HL-60/S4 treated with phorbol 12-myristate 13-acetate at 8.2 ng/mL for 4 days and 3 days (cell line): ENCODE data around the gene NRM.

Experiments used
- in situ Hi-C: fragments of 300-500 bp; cut with MboI; formaldehyde crosslinking; loops from 2 replicates; pipeline ENCODE4 v1.15.0; 2022; ENCODE audit warnings: low sequenced_read_pairs

Gene NRM

DNA sequence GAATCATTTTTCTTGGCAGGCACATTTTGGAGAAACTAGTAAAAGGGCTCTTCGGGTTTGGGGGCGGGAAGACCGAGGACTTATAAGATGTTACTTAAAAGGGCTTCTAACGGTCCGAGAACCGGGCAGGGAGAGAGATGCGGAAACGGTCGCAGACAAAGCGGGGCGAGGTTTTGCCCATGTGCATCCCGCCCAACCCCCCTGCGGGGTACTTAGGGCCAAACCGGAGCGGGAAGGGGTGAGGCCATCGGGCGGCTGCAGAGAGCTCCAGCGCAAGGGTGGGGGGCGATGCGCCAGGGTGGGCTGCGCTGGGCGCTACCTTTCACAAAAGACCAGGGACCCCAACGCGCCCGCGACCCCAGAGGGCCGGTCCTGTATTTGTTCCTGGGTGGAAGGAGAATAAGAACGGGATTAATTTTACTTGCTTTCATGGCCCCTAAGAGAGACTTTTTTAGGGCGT, 30.0 kb upstream of the NRM start:
- in situ Hi-C loops: no loop called here

DNA sequence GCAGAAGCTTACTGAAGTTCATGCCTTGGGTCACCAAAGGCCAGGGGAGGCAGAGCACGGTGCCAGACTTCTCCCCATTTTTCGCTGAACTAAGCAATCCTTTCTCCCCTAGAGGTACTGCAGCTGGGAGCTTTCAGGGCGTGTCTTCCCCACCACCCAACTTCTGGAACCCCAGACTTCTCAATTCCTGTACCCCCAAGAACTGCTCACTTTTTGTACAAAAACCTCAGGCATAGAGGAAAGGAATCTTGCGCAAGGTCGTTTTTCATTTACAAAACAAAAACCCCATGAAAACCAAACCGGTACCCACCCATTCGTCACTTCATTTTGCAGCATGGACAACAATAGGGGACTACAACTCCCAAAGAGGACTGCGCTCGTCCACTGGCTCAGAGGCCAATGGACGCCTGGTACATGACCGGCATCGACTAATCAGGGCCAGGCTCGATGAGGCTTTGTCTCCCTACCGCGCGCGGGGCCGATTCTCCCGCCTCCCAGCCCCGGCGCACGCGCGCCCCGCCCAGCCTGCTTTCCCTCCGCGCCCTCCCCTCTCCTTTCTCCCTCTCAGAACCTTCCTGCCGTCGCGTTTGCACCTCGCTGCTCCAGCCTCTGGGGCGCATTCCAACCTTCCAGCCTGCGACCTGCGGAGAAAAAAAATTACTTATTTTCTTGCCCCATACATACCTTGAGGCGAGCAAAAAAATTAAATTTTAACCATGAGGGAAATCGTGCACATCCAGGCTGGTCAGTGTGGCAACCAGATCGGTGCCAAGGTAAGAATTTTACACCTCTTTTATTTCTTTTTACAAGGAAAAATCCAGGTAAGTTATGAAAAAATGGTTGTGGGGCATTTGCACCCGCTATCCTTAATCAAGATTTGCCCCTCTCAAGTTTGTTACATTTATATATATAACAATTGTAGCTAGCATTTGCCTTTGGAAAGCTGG, 29.3 kb upstream of the NRM start, which contains the start of gene TUBB:
Gene TUBB (plus strand): TSS at position 562 of the 947 bp plus-strand sequence. CDS start 155 bp downstream, at position 717.
- in situ Hi-C loops: loop anchor here (5.0 kb wide), 1 partner anchor 38 kb away; no protein-coding TSS in a partner anchor

DNA sequence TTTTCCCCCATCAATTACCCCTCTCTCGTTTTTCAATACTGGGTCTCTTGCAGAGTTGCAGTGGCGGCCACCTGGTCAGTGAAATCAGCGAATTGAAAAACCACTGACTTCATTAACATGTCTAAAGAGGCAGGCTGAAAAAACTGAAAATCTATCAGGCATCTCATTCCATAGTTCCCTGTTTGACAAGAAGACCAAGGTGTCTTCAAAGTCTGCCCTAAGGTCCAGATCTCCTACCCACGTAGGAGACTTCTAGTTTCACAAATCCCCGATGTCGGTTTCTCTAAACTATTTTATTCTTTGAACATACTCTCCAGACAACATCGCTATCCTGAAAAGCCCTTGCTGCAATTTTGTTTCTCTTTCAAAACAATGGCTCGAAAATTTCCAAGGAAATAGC, 28.6 kb upstream of the NRM start:
- in situ Hi-C loops: loop anchor here (5.0 kb wide), 1 partner anchor 37 kb away; no protein-coding TSS in a partner anchor

DNA sequence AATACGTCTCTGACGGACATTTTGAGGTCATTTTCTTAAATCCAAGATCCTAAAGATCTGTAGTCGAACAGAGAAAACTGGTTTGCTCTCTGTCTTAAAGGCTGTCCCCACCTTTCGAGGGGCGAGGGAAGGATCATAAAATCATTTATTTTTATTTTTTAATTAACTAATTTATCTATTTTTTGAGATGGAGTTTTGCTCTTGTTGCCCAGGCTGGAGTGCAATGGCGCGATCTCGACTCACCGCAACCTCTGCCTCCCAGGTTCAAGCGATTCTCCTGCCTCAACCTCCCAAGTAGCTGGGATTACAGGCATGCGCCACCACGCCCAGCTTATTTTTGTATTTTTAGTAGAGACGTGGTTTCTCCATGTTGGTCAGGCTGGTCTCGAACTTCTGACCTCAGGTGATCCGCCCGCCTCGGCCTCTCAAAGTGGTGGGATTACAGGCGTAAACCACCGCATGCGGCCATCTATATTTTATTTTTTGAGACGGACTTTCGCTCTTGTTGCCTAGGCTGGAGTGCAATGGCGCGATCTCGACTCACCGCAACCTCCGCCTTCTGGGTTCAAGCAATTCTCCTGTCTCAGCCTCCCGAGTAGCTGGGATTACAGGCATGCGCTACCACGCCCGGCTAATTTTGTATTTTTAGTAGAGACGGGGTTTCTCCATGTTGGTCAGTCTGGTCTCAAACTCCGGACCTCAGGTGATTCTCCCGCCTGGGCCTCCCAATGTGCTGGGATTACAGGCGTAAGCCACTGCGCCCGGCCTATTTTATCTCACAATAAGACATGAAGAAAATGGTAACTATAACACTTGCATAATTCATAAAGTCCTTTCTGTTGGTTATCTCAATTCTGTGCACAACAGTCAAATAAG, 27.3 kb upstream of the NRM start:
- in situ Hi-C loops: loop anchor here (5.0 kb wide), 1 partner anchor 36 kb away; no protein-coding TSS in a partner anchor

DNA sequence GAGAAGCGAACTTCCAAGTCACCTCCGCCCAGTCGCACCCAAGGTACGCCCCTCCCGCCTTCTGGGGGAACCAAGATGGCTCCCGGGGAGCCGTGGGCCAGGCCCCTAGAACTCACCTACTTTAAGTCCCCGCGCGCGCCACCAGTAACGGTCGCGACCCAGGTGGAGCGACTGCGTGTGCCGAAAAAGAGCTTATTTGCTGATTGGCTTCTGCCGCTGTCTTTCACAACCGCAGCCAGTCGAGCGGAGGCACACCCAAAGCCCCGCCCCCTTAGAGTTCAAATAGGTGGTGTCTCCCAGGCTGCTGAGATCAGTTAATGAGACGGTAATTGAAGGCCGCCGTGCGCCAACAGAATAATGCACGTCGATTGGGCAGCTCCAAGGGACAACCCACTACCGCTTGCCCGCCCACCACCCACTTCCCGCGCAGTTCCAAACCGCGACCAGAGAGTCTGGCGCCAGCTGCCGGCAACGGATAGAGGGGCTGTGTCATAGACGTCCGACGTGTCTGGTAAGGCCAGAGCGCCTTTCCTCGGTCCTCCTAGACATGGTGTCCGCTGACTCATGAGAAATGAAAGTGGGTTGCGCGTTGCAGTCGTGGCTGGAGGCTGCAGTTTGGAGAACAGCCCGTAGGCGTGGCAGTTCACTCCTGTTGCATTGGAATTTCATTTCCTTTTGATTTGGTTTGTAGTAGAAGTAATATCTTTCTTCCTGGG, 26.5 kb upstream of the NRM start, which contains the start of gene MDC1:
Gene MDC1 (minus strand): TSS at position 153 of the 716 bp plus-strand sequence. CDS start 2,106 bp downstream, outside the sequence.
- in situ Hi-C loops: loop anchor here (5.0 kb wide), 1 partner anchor 35 kb away; no protein-coding TSS in a partner anchor

DNA sequence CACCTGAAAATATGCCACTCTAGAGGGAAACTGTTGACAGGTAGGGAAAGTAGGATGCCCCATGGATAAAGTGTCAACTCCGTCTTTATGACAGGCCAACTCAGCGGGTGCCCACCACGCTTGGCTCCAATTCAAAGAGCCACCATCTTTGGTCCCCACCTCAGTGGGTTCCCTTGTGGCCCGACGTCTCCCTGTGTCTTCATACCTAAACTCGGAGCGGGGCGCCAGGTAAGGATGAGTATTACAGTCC, 26.0 kb upstream of the NRM start:
- in situ Hi-C loops: loop anchor here (5.0 kb wide), 1 partner anchor 35 kb away; no protein-coding TSS in a partner anchor

DNA sequence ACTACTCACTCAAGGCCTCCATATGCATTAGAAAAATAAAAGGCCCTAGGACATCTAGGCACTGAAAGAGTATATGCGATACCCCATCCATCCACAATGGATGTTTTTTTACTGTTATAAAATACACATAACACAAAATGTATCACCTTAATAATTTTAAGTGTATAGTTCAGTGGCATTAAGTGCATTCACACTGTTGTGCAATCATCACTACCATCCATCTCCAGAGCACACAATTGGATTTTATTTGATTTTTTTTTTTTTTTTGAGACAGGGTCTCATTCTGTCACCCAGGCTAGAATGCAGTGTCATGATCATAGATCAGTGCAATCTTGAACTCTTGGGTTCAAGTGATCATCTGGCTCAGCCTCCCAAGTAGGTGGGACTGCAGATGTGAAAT, 23.5 kb upstream of the NRM start:
- in situ Hi-C loops: no loop called here

GRCh38 chr6:30712441-30712945, 21.7 kb upstream of the NRM start:
- in situ Hi-C loops: no loop called here

- in situ Hi-C loops: no loop called here
Measured at GRCh38 chr6:30711758-30712380, 21.1 kb upstream of the NRM start.

GRCh38 chr6:30709101-30709868, 18.5 kb upstream of the NRM start:
- in situ Hi-C loops: no loop called here

DNA sequence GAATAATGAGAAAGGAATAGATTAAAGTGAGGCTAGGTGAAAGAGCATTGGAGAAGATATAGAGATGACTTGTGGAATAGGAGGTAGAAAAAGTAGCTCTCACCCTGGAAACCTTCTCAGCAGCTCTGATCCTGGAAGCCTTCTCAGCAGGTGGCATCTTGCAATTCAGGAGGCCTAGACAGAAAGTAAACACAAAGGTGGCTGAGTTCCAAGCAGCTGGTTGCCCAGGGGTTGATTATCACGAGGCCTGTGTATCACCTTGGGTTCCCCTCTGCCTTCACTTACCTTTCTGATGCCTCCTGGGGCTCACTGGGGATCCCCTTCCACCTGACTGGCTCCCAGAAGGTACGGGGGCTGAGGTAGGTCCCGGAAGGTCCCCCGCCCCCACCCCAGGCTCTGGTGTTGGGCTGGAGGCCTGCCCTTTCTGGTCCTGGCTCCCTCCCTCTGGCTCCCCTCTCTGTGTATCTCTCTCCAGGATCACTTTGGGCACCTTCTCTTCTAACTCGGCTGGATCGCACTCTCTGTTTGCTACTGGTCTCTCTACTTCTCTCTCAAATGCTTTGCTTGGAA, 16.6 kb upstream of the NRM start:
- in situ Hi-C loops: no loop called here

- in situ Hi-C loops: no loop called here
Measured at GRCh38 chr6:30705620-30706019, 14.8 kb upstream of the NRM start.

- in situ Hi-C loops: no loop called here
Measured at GRCh38 chr6:30703821-30704220, 13.0 kb upstream of the NRM start.

GRCh38 chr6:30703011-30703410, 12.2 kb upstream of the NRM start:
- in situ Hi-C loops: no loop called here

DNA sequence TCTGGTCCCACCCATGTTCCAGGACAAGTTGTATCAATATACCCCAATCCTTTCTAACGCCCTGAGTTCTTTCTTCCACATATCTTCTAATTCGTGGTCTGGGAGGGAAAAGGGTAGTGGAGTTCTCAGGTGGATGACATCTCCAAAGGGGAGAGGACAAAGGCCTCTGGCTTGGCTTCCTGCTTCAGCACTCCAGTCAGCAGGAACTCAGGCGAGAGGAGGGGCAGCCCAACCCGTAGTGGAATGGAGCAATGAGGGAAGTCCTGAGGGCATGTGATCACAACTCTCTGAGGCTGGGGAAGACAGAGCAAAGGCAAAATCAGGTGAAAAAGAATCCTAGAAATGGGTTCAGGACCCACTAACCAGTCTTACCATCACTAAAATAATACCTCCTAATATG, 9.6 kb upstream of the NRM start:
- in situ Hi-C loops: no loop called here

DNA sequence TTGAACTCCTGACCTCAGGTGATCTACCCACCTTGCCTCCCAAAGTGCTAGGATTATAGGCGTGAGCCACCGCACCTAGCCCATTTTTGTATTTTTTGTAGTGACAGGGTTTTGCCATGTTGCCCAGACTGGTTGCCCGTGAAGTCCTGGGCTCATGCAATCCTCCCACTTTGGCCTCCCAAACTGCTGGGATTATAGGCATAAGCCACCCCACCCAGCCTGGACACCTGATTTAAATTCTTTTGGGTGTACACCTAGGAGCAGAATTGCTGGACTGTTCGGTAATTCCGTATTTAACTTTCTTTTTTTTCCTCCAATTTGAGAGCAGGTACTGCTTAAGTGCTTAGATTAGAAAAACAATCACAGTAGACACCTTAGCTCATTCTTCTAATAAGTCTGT, 5.6 kb upstream of the NRM start:
- in situ Hi-C loops: no loop called here

GRCh38 chr6:30691208-30691847, 544 bp upstream of the NRM start:
- in situ Hi-C loops: no loop called here

DNA sequence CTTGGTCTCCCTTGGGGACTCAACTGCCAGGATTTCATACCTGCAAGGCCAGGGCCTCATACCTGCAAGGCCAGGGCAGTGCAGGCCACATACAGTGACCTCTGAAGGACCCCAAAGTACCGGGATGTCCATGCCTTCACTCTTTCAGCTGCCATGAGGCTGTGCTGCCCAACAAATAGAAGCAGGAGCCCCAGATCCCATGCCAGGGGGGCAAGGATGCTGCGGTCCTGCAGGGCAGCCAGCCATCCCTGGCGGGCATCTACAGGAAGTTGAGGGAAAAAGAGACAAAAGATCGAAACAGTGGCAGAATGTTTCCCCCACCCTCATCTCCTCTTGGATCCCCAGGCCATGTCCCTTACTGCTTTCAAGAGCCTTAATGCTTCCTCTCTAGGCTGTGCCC, 799 bp downstream of the NRM start:
- in situ Hi-C loops: no loop called here
